Stimulated activated CD4-positive, alpha-beta T cell treated with anti-CD3 and anti-CD28 coated beads, Interleukin-2, amount 100 ng/mL, for 48 hours (primary cell): Measurements from ENCODE around the gene TNN.
A peak's percentile ranks its signal among the peaks of the same experiment; 100 is the strongest.

Source experiments
- DNase-seq, 2 donors: peaks; one replicate each; pipeline ENCODE4 v3.0.0-alpha.2; 2020

TNN gene

GRCh38 chr1:175148068-175148467 lies 80.4 kb downstream of the TNN start:
- no peak for DNase-seq

DNA sequence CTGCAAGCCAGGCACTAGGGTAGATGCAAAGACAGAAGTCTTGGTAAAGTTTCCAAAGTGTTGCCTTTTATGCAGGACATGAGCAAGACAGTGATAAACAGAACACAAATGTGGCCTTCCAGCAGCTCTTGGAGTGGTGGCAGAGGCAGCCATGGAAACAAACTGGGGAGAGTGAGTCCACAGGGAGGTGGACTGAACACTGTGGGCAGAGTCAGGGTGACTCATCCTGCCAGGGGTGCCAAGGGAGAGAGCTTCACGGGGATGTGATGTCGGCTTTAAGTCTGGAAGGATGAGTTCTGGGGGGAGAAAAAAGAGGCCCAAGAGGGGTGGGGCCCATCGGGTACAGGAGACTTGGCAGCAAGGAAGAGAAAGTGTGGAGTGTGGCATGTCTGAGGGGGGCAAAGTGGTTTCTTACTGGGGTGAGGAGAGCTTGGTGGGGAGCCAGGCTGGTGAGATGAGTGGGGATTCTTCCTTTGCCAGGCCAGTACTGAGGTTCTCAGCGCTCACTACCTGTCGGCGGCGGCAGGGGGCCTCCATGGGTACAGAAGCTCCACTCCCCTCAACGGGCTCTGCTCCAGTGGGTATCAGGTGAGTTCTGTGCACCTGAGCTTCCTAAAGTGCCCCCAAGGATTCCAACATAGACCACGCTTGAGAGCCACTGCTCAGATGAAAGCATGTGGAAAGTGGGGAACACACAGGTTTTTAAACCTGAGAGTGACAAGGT lies 83.1 kb downstream of the TNN start:
- DNase-seq: no peak

DNA sequence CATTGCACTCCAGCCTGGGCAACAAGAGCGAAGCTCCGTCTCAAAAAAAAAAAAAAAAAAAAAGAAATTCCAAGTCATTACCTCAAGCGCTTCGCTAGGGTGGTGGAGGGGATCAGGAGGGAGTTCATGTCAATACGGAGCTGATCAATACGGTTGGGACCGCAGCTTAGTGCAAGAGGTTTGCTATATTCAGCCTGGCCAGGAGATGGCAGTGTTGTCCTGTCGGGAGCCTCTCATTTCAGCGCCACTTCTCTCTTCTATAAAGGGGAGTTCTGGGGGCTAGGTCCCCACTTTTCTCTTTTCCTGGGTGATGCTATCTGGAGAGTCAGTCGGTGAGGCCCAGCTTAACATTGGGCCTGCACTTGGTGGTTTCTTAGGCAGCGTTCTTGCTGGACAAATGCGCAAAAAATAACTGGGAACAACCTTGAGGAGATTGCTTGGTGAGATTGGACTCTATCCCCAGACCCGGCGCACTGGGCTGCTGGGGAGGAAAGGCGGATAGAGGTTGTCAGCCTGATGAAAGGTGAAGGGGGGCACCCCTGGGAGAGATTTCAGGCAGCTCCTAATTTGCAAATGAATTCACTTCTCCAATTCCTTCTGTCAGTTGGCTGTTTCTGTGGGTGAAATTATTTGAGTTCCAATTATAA lies 84.5 kb downstream of the TNN start:
- DNase-seq: peak; percentile 72

- peak; percentile 68 to 74 for DNase-seq
Observed at GRCh38 chr1:175154629-175155472, 87.2 kb downstream of the TNN start.

GRCh38 chr1:175155473-175155856 lies 87.8 kb downstream of the TNN start:
- DNase-seq: no peak

- no peak for DNase-seq
Observed at GRCh38 chr1:175155936-175156335, 88.3 kb downstream of the TNN start.

DNA sequence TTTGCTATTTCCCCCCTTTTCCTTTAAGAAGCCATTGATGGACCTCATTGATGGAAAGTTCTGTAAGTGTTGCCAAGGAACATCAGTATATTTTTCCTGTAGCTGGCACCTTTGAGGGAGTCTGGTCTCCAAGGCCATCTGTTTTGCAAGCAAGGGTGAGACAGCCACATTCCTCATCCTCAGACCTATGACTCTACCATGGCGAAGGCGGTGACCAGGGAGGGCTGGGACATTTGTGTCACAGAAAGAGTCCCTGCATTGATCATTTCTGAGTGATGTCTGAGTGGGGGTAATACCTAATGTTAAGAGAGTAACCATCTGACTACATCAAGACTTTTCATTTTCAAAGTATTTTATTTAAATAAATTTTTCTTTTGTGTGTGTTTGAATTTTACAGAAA lies 89.6 kb downstream of the TNN start:
- DNase-seq: no peak

DNA sequence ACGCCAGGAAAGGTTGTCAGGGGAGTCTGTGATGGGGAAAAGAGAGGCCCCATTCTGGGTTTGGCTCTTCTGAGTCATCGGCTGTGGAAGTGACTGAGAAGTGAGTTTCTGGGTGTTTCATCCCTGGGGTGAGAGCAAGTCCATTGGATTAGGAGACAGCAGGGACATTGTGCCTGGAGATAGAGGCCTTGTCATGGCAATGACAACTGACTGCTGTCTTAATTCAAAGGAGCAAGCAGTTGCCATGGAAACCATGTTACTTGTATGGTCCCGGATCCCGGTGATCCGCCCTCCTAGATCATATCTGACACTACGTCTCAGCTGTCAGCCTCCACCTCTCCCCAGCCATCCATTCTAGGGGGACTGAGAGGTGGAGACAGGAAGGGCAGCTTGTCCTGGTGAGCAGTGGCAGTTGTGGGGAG lies 90.5 kb downstream of the TNN start:
- DNase-seq: no peak

GRCh38 chr1:175162955-175163354 lies 95.3 kb downstream of the TNN start:
- no peak for DNase-seq

- DNase-seq: no peak
Observed at GRCh38 chr1:175163702-175164101, 96.1 kb downstream of the TNN start.

DNA sequence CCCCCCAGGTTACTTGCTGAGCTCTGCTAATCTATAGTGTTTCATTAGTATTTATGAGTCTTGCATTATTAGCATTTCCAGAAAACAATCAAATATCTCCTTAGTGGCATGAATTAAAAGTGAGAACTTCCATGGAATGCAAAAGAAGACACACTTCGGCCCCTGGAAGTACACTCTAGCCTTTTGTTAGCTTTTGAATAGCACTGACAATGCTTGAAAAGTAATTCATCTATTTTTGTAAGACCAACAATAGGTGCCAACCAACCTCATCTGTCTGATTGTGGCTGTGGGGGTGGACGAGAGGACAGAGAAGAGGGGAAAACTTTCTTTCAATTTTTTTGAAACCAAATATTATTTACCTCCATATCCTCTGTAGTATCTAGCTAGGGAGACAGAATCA lies 97.1 kb downstream of the TNN start:
- DNase-seq: no peak

DNA sequence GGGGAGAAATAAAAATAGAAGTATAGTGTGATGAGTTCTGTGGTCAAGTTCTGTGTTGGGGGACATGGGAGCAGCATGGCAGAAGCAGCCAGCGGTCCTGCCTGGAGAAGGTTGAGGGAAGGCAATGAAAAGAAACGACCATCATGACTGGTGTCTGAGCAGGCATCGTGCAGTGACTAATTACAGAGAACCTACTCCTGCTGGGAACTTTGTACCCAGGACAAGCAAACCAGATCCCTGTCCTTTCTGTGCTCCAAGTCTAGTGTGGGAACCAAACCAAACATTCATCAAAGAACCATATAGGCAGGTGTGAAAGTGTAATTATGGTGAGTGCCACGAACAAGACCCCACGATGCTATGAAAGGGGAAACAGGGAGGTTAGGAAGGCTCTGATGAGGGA lies 99.1 kb downstream of the TNN start:
- DNase-seq: no peak

DNA sequence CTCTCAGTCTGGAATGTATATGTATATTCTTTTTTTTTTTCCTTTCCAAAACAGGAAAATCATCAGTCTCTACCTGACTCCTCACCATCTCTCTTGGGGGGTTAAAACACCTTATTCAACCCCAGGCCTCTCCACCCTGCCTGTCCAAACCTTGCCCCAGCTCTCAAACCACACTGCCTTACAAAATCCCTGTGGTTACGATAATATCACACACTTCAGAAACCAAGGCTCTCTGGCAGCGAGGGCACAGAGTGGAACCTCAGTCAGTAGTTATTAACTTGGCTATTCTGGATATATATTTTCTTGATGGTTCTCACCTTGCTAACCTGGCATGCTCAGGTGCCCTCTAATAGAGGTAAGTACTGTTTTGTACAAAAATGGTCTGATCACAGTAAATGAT lies 100.2 kb downstream of the TNN start:
- no peak for DNase-seq

DNA sequence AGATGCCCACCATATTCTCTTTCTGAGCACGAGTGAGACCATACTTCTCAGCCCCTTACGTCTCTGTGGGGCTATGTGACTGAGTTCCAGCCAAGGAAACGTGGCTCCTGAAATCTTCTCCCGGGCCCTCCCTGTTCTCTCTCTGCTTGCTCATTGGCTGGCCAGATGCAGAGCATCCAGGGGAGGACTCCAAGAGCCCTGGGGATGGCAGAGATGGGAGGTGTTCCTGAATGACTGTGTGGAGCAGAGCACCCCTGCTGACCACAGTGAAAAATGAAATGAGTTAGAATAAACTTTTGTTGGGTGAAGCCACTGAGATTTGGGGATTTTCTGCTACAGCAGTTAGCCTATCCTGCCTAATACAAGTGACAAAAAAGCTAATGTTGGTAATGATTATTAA lies 101.1 kb downstream of the TNN start:
- no peak for DNase-seq

DNA sequence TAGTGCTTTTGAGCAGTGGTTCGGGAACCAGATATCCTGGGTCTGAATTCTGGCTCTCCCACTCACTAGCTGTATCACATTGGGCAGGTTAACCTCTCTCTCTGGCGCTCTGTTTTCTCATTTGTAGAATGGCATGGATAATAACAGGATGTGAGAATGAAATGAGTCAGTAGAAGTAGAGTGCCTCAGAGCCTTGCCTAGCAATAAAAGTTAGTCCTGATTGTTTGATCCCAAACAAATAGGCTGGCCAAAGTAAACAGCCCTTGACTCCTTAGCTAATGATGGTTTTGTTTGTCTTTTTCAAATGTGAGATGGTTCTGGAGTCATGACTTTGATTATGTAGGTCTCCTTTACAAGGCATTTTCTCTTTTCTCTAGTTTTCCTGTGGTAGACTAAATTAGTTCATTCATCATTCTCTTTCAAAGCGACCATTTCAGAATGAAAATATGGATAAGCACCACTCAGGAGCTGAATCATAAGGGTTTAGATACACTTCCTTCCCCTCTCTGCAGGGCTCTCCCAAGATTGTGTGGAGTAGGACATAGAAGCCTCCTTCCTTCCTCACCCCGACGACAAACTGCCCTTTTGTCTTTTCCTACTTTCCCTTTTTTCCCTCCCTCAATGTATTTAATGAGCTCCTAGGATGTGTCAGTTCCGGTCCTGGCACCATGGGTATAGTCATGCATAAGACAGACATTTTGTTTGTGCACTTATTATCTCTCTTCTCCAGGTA lies 101.8 kb downstream of the TNN start:
- no peak for DNase-seq

GRCh38 chr1:175171036-175171913 lies 103.6 kb downstream of the TNN start:
- no peak for DNase-seq

DNA sequence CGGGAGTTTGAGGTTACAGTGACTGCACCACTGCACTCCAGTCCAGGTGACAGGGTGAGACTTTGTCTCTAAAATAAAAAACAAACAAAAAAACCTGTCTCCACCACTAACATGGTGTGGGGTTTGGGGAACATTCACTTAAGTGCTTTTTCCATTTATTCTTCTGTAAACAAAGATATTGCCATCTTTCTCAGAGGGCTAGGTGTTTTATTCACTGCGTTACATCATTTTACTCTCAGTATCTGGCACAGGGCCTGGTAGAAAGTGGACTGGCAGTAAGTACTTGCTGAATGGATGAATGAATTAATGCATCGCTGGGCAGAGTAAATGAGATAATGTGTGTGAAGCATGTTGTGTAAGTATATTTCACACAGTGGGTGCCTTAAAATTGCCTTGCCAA lies 104.9 kb downstream of the TNN start:
- DNase-seq: no peak

GRCh38 chr1:175173531-175173930 lies 105.9 kb downstream of the TNN start:
- no peak for DNase-seq

GRCh38 chr1:175174309-175175102 lies 106.9 kb downstream of the TNN start:
- DNase-seq: no peak

GRCh38 chr1:175176246-175176645 lies 108.6 kb downstream of the TNN start:
- no peak for DNase-seq

DNA sequence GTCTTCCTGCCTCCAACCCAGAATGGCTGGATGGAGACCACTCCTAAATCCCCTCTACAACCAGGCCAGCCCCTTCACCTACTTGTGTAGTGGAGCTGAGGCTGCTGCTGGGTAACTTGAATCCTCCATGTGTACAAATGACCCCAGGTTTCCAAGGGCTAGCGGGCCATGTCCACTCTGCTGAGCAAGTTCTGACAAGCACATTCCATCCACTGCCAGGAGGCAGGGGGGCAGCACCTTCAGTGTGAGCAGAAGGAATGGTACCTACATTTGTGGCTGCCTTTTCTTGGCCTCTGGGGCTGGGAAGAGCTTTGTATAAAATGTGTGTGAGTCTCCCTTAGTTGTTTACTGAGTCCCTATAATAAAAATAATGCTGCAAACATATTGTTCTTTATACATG lies 110.4 kb downstream of the TNN start:
- DNase-seq: no peak
